AG04449 (cell line): ENCODE measurements around the gene FTHL17.

Source experiments
- CTCF ChIA-PET: fragments of 350-600 bp; formaldehyde crosslinking; extraction: SDS; loops from one replicate; lab custom pipeline; 2021; ENCODE audit warnings: antibody characterized with exemption; lab: Yijun Ruan, JAX
- POLR2A ChIA-PET: fragments of 400-600, 350-600 bp; formaldehyde crosslinking; extraction: SDS; loops from one replicate; lab custom pipeline; 2020; ENCODE audit warnings: antibody characterized with exemption, inconsistent platforms; lab: Yijun Ruan, JAX
- DNase-seq: peaks from one replicate; pipeline ENCODE4 v3.0.0-alpha.2; 2010; ENCODE audit warnings: low read depth, low spot score
- H3K4me3 ChIP-seq: 2 replicates; pipeline ENCODE4 v1.5.1; 2011; ENCODE audit warnings: low read depth, mild to moderate bottlenecking, control low read depth, low read length
- TF ChIP-seq, protein P1 (sequence below): IDR thresholded peaks from one replicate; pipeline ENCODE4 v1.5.1; 2011; ENCODE audit warnings: mild to moderate bottlenecking, moderate library complexity, low read length, control low read depth, inconsistent platforms; ENCODE audit not compliant: insufficient read depth; ENCODE audit errors: missing control alignments

Gene FTHL17

DNA sequence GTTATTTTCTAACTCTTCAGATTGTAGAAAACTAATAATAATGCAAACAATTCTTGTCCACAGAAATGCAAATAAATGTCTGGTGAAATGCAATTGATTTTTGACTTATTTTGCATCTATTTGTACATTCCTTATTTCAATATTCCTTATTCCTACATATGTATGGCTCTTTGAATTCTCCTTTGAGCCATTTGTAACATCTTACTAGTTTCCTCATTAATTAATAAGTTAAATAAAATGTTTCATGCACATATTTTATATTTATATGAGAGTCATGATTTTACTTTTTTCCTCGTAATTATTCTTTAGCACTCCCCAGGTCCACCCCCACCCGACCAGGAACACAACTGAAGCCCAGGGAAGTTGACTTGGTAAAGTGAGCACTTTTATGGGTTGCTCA, 2.7 kb upstream of the FTHL17 start:
- TF ChIP-seq, protein P1, sequence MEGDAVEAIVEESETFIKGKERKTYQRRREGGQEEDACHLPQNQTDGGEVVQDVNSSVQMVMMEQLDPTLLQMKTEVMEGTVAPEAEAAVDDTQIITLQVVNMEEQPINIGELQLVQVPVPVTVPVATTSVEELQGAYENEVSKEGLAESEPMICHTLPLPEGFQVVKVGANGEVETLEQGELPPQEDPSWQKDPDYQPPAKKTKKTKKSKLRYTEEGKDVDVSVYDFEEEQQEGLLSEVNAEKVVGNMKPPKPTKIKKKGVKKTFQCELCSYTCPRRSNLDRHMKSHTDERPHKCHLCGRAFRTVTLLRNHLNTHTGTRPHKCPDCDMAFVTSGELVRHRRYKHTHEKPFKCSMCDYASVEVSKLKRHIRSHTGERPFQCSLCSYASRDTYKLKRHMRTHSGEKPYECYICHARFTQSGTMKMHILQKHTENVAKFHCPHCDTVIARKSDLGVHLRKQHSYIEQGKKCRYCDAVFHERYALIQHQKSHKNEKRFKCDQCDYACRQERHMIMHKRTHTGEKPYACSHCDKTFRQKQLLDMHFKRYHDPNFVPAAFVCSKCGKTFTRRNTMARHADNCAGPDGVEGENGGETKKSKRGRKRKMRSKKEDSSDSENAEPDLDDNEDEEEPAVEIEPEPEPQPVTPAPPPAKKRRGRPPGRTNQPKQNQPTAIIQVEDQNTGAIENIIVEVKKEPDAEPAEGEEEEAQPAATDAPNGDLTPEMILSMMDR, result no peak
- POLR2A ChIA-PET, result no interaction called here
- CTCF ChIA-PET, result no interaction called here
- no peak overlapping the region for H3K4me3 ChIP-seq
- DNase-seq, result no peak

DNA sequence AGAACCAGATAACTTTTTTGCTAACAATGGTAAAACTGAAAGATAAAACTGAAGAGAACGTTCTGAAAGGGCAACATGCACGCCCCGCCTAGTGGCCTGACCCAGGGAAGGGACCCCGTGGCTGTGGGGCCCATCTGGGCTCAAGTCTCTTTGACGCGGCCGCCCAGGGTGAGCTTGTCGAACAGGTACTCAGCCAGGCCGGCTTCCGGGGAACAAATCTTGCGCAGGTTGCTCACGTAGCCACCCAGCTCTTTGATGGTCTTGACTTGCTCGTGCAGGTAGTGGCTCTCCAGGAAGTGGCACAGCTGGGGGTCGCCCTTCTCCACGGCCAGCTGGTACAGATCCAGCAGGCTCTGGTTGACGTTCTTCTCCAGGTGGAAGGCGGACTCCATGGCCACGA, 579 bp downstream of the FTHL17 start:
- ChIA-PET CTCF (no interaction called here), POLR2A (no interaction called here)
- TF ChIP-seq, protein P1, result no peak
- no peak overlapping the region for H3K4me3 ChIP-seq
- DNase-seq, result no peak

DNA sequence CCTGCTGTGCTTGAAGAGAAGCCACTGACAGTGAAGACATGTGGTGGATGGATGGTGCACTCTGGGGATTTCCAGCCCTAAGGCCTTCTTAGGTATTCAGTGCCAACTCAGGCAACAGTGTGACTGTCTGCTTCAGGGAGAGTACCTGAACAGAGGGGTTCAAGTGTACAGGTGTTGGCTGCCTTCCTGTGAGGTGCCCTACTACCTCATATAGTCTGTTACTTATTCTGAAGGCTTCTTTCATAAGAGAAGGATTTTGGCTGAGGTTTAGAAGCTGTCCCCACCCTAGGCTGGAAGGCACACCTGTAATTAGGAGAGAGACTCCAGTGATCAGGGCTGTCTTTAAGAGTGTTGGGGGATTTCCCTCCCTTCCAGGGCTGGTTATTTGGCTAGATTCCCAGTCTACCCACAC, 1.8 kb downstream of the FTHL17 start:
- CTCF ChIA-PET, result no interaction called here

DNA sequence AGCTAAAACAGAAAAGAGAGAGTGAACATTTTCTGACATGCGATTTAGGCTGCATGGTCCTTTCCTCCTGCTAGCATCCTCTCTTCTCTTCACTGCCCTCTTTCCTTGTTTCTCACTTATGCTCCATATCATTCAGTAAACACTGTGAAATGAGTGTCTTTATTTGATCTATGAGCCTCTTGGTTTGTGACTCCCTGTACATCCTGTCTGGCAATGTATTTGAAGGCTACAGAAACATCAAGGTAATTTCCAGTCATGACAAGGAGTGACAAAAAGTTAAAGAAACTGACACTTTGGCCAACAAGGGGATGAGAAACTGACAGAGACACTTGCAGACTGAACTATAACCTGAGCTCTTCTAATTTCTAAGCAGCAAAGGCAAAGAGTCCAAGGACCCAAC, 8.7 kb downstream of the FTHL17 start:
- ChIA-PET POLR2A (no interaction called here), CTCF (no interaction called here)
- TF ChIP-seq, protein P1, result no peak
- H3K4me3 ChIP-seq, result no peak overlapping the region
- DNase-seq, result no peak

More for the DNA sequence above, 1.8 kb downstream of the FTHL17 start:
- TF ChIP-seq, protein P1, result no peak
- DNase-seq, result no peak
- POLR2A ChIA-PET, result no interaction called here
- no peak overlapping the region for H3K4me3 ChIP-seq

DNA sequence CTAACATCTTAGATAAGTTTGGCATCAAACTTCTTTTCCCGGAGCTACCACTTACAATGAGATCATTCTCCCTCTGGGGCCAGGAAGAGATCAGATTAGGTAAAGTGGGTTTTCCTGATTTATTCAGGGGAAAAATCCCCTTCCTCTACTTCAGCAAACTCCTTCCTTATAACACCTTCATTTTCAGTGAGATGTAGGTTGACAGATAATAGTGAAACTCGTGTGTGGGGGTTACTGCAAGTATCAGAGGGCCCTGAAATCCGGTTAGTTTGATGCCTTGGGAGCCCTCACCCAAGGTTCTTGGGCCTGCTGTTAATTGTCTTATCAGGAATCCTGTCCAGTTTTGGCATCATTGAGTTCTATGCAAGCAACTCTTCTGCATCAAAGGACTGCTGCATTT, 10.8 kb downstream of the FTHL17 start:
- no peak for DNase-seq
- CTCF ChIA-PET, result no interaction called here

DNA sequence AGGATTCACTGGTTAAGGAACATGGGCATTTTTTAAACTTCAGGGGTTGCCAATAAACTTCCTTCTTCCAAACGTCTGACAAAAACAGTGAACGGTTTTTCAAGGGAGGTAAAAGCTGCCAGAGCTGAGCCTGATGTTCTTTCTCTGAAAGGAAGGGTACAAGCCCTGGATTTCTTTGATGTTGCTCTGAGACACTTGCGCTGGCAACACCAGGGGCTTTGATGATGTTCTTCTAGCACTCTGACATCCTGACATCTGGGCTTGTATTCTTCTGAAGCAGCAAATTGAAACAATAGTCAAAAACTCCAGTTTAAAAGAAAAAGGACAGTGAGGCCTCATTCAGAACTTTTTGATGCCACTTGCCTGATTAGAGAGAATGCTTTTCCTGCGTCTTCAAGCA, 11.8 kb downstream of the FTHL17 start:
- ChIA-PET POLR2A (no interaction called here), CTCF (no interaction called here)
- no peak for DNase-seq
- no peak overlapping the region for H3K4me3 ChIP-seq
- TF ChIP-seq, protein P1, result no peak

More for the DNA sequence above, 10.8 kb downstream of the FTHL17 start:
- POLR2A ChIA-PET, result no interaction called here
- TF ChIP-seq, protein P1, result no peak
- no peak overlapping the region for H3K4me3 ChIP-seq
